Choroid plexus epithelial cell (primary cell): ENCODE data around the gene AFF2.

Source experiments
- DNase-seq: peaks from one replicate; pipeline ENCODE4 v3.0.0-alpha.2; 2010; ENCODE audit warnings: low read depth
- H3K4me3 ChIP-seq: 2 replicates; pipeline ENCODE4 v1.5.1; 2011; ENCODE audit warnings: low read depth, mild to moderate bottlenecking, control low read depth, low read length, moderate library complexity
- TF ChIP-seq, protein P1 (sequence below): conservative IDR thresholded peaks from 2 replicates; pipeline ENCODE4 v1.5.1; 2011; ENCODE audit warnings: low read depth, mild to moderate bottlenecking, control low read depth, inconsistent platforms, low read length, moderate library complexity

The AFF2 gene

DNA sequence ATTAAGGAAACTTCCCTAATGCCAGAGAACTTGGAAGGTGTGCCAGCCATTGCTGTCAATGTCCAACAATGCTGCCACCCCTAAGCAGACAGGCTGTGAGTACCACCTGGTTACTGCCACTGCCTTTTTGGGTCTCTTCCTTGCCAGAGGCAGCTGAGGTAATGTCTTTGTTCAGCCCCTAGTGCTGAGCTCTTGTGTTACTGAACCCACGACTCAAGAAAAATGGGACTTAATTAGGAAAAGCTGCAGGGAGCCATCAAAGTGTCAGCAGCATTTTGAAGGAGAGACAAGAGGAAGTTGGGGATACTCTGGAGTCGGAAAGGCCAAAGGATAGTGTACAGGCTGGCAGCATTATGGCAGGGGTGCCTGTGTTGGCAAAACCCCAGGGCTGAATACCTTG is 283.7 kb downstream of the AFF2 start:
- DNase-seq = no peak
- TF ChIP-seq, protein P1, sequence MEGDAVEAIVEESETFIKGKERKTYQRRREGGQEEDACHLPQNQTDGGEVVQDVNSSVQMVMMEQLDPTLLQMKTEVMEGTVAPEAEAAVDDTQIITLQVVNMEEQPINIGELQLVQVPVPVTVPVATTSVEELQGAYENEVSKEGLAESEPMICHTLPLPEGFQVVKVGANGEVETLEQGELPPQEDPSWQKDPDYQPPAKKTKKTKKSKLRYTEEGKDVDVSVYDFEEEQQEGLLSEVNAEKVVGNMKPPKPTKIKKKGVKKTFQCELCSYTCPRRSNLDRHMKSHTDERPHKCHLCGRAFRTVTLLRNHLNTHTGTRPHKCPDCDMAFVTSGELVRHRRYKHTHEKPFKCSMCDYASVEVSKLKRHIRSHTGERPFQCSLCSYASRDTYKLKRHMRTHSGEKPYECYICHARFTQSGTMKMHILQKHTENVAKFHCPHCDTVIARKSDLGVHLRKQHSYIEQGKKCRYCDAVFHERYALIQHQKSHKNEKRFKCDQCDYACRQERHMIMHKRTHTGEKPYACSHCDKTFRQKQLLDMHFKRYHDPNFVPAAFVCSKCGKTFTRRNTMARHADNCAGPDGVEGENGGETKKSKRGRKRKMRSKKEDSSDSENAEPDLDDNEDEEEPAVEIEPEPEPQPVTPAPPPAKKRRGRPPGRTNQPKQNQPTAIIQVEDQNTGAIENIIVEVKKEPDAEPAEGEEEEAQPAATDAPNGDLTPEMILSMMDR = no peak
- H3K4me3 ChIP-seq = no peak overlapping the region

DNA sequence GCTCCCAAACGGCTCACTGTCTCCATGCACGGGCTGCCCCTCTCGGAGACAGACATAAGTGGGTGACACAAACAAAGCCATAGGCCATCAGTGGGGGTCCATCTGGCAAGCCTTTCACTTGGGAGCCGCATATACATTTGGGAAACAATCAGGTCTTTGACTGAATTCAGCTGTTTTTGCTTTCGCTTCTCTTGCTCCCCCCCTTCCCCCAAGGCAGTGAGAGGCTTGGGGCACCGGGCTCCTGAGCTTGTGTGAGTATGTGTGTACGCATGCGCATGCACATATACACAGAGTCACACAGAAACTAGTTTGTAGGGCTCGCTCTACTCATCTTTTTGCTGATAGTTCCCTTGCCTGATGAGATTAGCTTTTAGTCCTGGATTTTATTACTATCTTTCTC is 284.4 kb downstream of the AFF2 start:
- TF ChIP-seq, protein P1 = no peak
- no peak overlapping the region for H3K4me3 ChIP-seq
- DNase-seq = peak; percentile 1

DNA sequence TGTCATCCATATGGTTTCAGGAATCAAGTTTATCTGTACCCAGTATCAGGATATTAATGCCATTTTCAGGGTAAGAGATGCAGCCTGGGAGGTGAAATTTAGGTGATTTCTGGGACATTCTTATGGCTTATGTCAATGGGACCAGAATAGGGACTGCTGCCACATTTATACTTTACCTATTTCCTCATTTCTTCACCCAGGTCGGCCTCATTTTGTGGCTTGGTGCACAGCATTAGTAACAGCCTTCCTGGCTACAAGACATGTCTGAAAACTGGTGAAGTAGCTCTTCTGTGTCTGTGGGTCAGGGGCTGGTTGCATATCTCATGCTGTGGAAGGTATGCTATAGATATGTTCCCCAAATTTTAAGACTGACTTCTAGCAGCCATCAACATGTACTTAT is 284.8 kb downstream of the AFF2 start:
- TF ChIP-seq, protein P1 = no peak
- no peak overlapping the region for H3K4me3 ChIP-seq
- no peak for DNase-seq

DNA sequence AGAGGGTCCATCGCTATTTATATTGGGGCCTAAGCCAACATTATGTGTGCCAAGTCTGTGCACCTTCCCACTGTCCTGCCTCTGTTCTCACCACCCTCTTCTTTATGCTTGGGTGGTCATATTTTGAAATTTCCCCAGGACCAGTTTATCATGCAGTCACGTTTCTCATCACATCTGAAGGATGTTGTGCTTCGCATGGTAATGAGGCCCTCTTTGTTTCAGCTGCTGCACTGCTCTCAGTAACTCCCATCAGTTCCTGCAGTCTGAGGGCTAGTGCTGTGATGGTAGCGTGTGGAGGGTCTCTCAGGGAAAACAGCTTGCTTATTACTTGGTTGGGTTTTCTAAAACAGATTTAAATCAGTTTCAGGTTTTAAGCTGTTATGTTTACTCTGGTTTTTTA is 288.0 kb downstream of the AFF2 start:
- TF ChIP-seq, protein P1 = no peak
- DNase-seq = no peak
- no peak overlapping the region for H3K4me3 ChIP-seq

GRCh38 chrX:148794350-148794749 is 293.9 kb downstream of the AFF2 start:
- DNase-seq = no peak
- TF ChIP-seq, protein P1 = no peak
- H3K4me3 ChIP-seq = no peak overlapping the region

- TF ChIP-seq, protein P1 = no peak
- DNase-seq = peak; percentile 0
These were observed 304.4 kb downstream of the AFF2 start for GRCh38 chrX:148804579-148805355.

More at GRCh38 chrX:148804579-148805355, 304.4 kb downstream of the AFF2 start:
- H3K4me3 ChIP-seq = no peak overlapping the region
